ENCODE results near the gene CPXM2.
"Not testable (repeated sequence)": the region's sequence is repeated elsewhere in the genome, so short reads cannot be mapped to it uniquely, and the experiment has no call there.

Gene CPXM2

GRCh38 chr10:123746061-123746460, 145.5 kb downstream of the CPXM2 start:
- no peak for DNase-seq (ENCODE audit: low read depth in 3 of 3)

- no peak for DNase-seq (ENCODE audit: low read depth in 3 of 3)
Observed at GRCh38 chr10:123744224-123744536, 147.4 kb downstream of the CPXM2 start.

- no peak for DNase-seq (ENCODE audit: low read depth in 3 of 3)
Observed at GRCh38 chr10:123743441-123744223, 148.0 kb downstream of the CPXM2 start.

- DNase-seq (ENCODE audit: low read depth in 3 of 3): no peak
Observed at GRCh38 chr10:123742751-123743440, 148.7 kb downstream of the CPXM2 start.

GRCh38 chr10:123741711-123742110, 149.9 kb downstream of the CPXM2 start:
- DNase-seq (ENCODE audit: low read depth in 3 of 3): no peak

- no peak for DNase-seq (ENCODE audit: low read depth in 3 of 3)
Observed at GRCh38 chr10:123741146-123741545, 150.5 kb downstream of the CPXM2 start.

- not testable (repeated sequence) for DNase-seq (ENCODE audit: low read depth in 3 of 3)
Observed at GRCh38 chr10:123736917-123737316, 154.7 kb downstream of the CPXM2 start.

- DNase-seq (ENCODE audit: low read depth in 3 of 3): no peak
Observed at GRCh38 chr10:123729523-123729922, 162.1 kb downstream of the CPXM2 start.

- DNase-seq (ENCODE audit: low read depth in 3 of 3): no peak
Observed at GRCh38 chr10:123726836-123727235, 164.8 kb downstream of the CPXM2 start.

GRCh38 chr10:123726381-123726780, 165.2 kb downstream of the CPXM2 start:
- no peak for DNase-seq (ENCODE audit: low read depth in 3 of 3)

- DNase-seq (ENCODE audit: low read depth in 3 of 3): no peak
Observed at GRCh38 chr10:123724747-123725146, 166.9 kb downstream of the CPXM2 start.

GRCh38 chr10:123722351-123722750, 169.3 kb downstream of the CPXM2 start:
- no peak for DNase-seq (ENCODE audit: low read depth in 3 of 3)

- no peak for DNase-seq (ENCODE audit: low read depth in 3 of 3)
Observed at GRCh38 chr10:123721441-123722049, 170.1 kb downstream of the CPXM2 start.

GRCh38 chr10:123720536-123720935, 171.1 kb downstream of the CPXM2 start:
- DNase-seq (ENCODE audit: low read depth in 3 of 3): no peak

GRCh38 chr10:123718544-123719060, 173.0 kb downstream of the CPXM2 start:
- no peak for DNase-seq (ENCODE audit: low read depth in 3 of 3)

GRCh38 chr10:123717336-123717735, 174.3 kb downstream of the CPXM2 start:
- DNase-seq (ENCODE audit: low read depth in 3 of 3): no peak

GRCh38 chr10:123715546-123715945, 176.1 kb downstream of the CPXM2 start:
- no peak for DNase-seq (ENCODE audit: low read depth in 3 of 3)

- DNase-seq (ENCODE audit: low read depth in 3 of 3): no peak
Observed at GRCh38 chr10:123706236-123706635, 185.4 kb downstream of the CPXM2 start.

GRCh38 chr10:123704812-123705211, 186.8 kb downstream of the CPXM2 start:
- no peak for DNase-seq (ENCODE audit: low read depth in 3 of 3)

- DNase-seq (ENCODE audit: low read depth in 3 of 3): no peak
Observed at GRCh38 chr10:123704076-123704475, 187.5 kb downstream of the CPXM2 start.

GRCh38 chr10:123703195-123703790, 188.3 kb downstream of the CPXM2 start:
- DNase-seq (ENCODE audit: low read depth in 3 of 3): no peak

Data from stimulated activated CD4-positive, alpha-beta T cell treated with anti-CD3 and anti-CD28 coated beads, TNF-alpha, amount 100 ng/mL, for 24 hours (primary cell).